GM12878 (cell line): ENCODE data around the gene KCTD19. TPM values are rescaled to one million over a fixed set of nuclear protein-coding genes. Genes with fewer than 3 reads are reported as not detected.

ENCODE experiments used
- ATAC-seq: fragments of 200-7000 bp; cut with Tn5 transposase; 3 replicates; pipeline ENCODE4 v1.9.1; 2020; ENCODE audit warnings: mild to moderate bottlenecking, moderate library complexity
- BruUV-seq: library from RNA; stranded (reverse); fragments of 400-500 nt; replicated peaks from 2 replicates; lab custom pipeline; 2021; lab: Mats Ljungman, UMichigan
- CTCF ChIA-PET: fragments of 300-600 bp; sonication (Branson Sonifier 250); formaldehyde crosslinking; extraction: SDS; loops from one replicate; lab custom pipeline; 2021; ENCODE audit warnings: inconsistent platforms; lab: Yijun Ruan, JAX
- POLR2A ChIA-PET: fragments of 350-600 bp; formaldehyde crosslinking; extraction: SDS; loops from one replicate; lab custom pipeline; 2021; ENCODE audit warnings: inconsistent platforms; lab: Charles Lee
- RAD21 ChIA-PET: fragments of 300-600 bp; sonication (Branson Sonifier 250); formaldehyde crosslinking; loops from one replicate; lab custom pipeline; 2023; ENCODE audit warnings: antibody characterized with exemption; ENCODE audit not compliant: unreplicated experiment; lab: Charles Lee
- SMC1A ChIA-PET: fragments of 300-600 bp; sonication (Branson Sonifier 250); formaldehyde crosslinking; loops from one replicate; lab custom pipeline; 2023; ENCODE audit not compliant: unreplicated experiment, uncharacterized antibody; lab: Charles Lee
- DNase-seq: peaks from one replicate; pipeline ENCODE4 v3.0.0-alpha.2; 2011; ENCODE audit warnings: low read depth, low spot score
- FAIRE-seq: peaks from 3 replicates; lab custom pipeline; 2011; peaks lifted over from hg19 to GRCh38; lab: Jason Lieb, UNC
- H2AFZ ChIP-seq: 2 replicates; pipeline ENCODE4 v1.6.0; 2011; ENCODE audit warnings: low read depth, low read length, control low read depth; ENCODE audit not compliant: control insufficient read depth
- H3K27ac ChIP-seq: 2 replicates; pipeline ENCODE4 v1.5.1; 2011; ENCODE audit warnings: control low read depth; ENCODE audit not compliant: control insufficient read depth, insufficient read depth
- H3K27me3 ChIP-seq, 2 experiments: replicated peaks in 1 of 2; 2 replicates each; pipeline versions ENCODE4 v1.6.0 to v1.6.1; 2011; ENCODE audit warnings: low read length in 1 of 2; ENCODE audit not compliant: control insufficient read depth in 2 of 2, insufficient read depth in 2 of 2
- H3K36me3 ChIP-seq, 2 experiments: 2 replicates each; pipeline ENCODE4 v1.5.1; 2011; ENCODE audit warnings: low read length in 1 of 2; ENCODE audit not compliant: control insufficient read depth in 2 of 2, insufficient read depth in 2 of 2
- H3K4me1 ChIP-seq: 2 replicates; pipeline ENCODE4 v1.6.1; 2011; ENCODE audit warnings: mild to moderate bottlenecking, low read length, moderate library complexity, mixed read lengths; ENCODE audit not compliant: control insufficient read depth, insufficient read depth
- H3K4me2 ChIP-seq: 2 replicates; pipeline ENCODE4 v1.6.0; 2011; ENCODE audit warnings: control low read depth; ENCODE audit not compliant: control insufficient read depth, insufficient read depth
- H3K4me3 ChIP-seq: fragments of 200-600 bp; sonication (generic); 2 replicates; pipeline ENCODE4 v1.5.1; 2016
- H3K79me2 ChIP-seq: 2 replicates; pipeline ENCODE4 v1.6.0; 2011; ENCODE audit warnings: low read length; ENCODE audit not compliant: control insufficient read depth, insufficient read depth
- H3K9ac ChIP-seq: 2 replicates; pipeline ENCODE4 v1.8.0; 2011; ENCODE audit warnings: low read length, control low read depth, mixed read lengths; ENCODE audit not compliant: control insufficient read depth, insufficient read depth
- H3K9me3 ChIP-seq: replicated peaks from 3 replicates; pipeline ENCODE4 v1.5.1; 2011; ENCODE audit warnings: mild to moderate bottlenecking, low read length; ENCODE audit not compliant: control insufficient read depth, insufficient read depth
- H4K20me1 ChIP-seq: 2 replicates; pipeline ENCODE4 v1.6.0; 2011; ENCODE audit not compliant: control insufficient read depth, insufficient read depth
- ATF2 ChIP-seq: IDR thresholded peaks from 2 replicates; pipeline ENCODE4 v1.6.1; 2012; ENCODE audit warnings: low read length, inconsistent platforms
- CBX5 ChIP-seq: sonication (generic); IDR thresholded peaks from 2 replicates; pipeline ENCODE4 v1.6.1; 2016; ENCODE audit warnings: low read depth, moderate library complexity, mild to moderate bottlenecking, inconsistent platforms
- CTCF ChIP-seq, 3 experiments: IDR thresholded peaks in 2 of 3; conservative IDR thresholded peaks in 1 of 3; 2 replicates each; pipeline ENCODE4 v1.5.1; 2011; ENCODE audit warnings: low read depth in 3 of 3, low read length in 3 of 3, mild to moderate bottlenecking in 3 of 3, control low read depth in 2 of 3, moderate library complexity in 2 of 3, inconsistent platforms in 1 of 3, mixed read lengths in 1 of 3; ENCODE audit not compliant: control insufficient read depth in 2 of 3, insufficient read depth in 1 of 3; ENCODE audit errors: extremely low read depth in 1 of 3
- LARP7 ChIP-seq: fragments of 450-650 bp; IDR thresholded peaks from 2 replicates; pipeline ENCODE4 v1.6.1; 2017; ENCODE audit warnings: mild to moderate bottlenecking
- MEF2A ChIP-seq: IDR thresholded peaks from 2 replicates; pipeline ENCODE4 v1.6.1; 2011; ENCODE audit warnings: low read depth, mild to moderate bottlenecking, low read length, moderate library complexity; ENCODE audit not compliant: insufficient read depth
- NFXL1 ChIP-seq: fragments of 450-650 bp; IDR thresholded peaks from 2 replicates; pipeline ENCODE4 v1.6.1; 2017; ENCODE audit warnings: antibody characterized with exemption, mild to moderate bottlenecking, borderline replicate concordance
- POLR2A ChIP-seq: IDR thresholded peaks from 2 replicates; pipeline ENCODE4 v1.6.1; 2011; ENCODE audit warnings: low read depth, mild to moderate bottlenecking, low read length
- RAD51 ChIP-seq: fragments of 450-650 bp; IDR thresholded peaks from 2 replicates; pipeline ENCODE4 v1.6.1; 2016; ENCODE audit warnings: moderate library complexity, mild to moderate bottlenecking, inconsistent platforms
- RB1 ChIP-seq: fragments of 450-650 bp; formaldehyde crosslinking; IDR thresholded peaks from 2 replicates; pipeline ENCODE4 v1.6.1; 2017; ENCODE audit warnings: mild to moderate bottlenecking, borderline replicate concordance
- RBBP5 ChIP-seq: fragments of 200-600 bp; sonication (generic); conservative IDR thresholded peaks from 2 replicates; pipeline ENCODE4 v1.6.1; 2016
- SKIL ChIP-seq: fragments of 450-650 bp; IDR thresholded peaks from 2 replicates; pipeline ENCODE4 v1.6.1; 2017; ENCODE audit warnings: mild to moderate bottlenecking, low read depth, inconsistent platforms; ENCODE audit not compliant: poor library complexity, severe bottlenecking
- SMARCA5 ChIP-seq: fragments of 450-650 bp; IDR thresholded peaks from 2 replicates; pipeline ENCODE4 v1.6.1; 2017; ENCODE audit warnings: mild to moderate bottlenecking
- SPI1 ChIP-seq: IDR thresholded peaks from 2 replicates; pipeline ENCODE4 v1.6.1; 2011; ENCODE audit warnings: low read depth, mild to moderate bottlenecking, low read length, moderate library complexity, borderline replicate concordance; ENCODE audit not compliant: insufficient read depth
- USF1 ChIP-seq: IDR thresholded peaks from 2 replicates; pipeline ENCODE4 v1.6.1; 2011; ENCODE audit warnings: borderline replicate concordance, low read depth, mild to moderate bottlenecking, moderate library complexity, mixed read lengths, low read length; ENCODE audit not compliant: insufficient read depth; ENCODE audit errors: extremely low read length
- WRNIP1 ChIP-seq: IDR thresholded peaks from 2 replicates; pipeline ENCODE4 v1.6.1; 2011; ENCODE audit warnings: low read depth, low read length, improper control_type of control experiment, borderline replicate concordance
- ZNF207 ChIP-seq: fragments of 450-650 bp; IDR thresholded peaks from 2 replicates; pipeline ENCODE4 v1.6.1; 2014; ENCODE audit warnings: antibody characterized with exemption, mild to moderate bottlenecking, borderline replicate concordance
- ZNF622 ChIP-seq: fragments of 450-650 bp; IDR thresholded peaks from 2 replicates; pipeline ENCODE4 v1.6.1; 2017; ENCODE audit warnings: mild to moderate bottlenecking, inconsistent platforms
- WGBS: methylation state at CpG from one replicate; pipeline ENCODE4 v1.1.6; 2016; ENCODE audit warnings: low lambda C conversion rate; ENCODE audit not compliant: insufficient replicate concordance, insufficient coverage; ENCODE audit errors: missing lambda C conversion rate; 5-methylcytosine and 5-hydroxymethylcytosine counted together
- in situ Hi-C: fragments of 300-500 bp; cut with MboI; formaldehyde crosslinking; loops from 9 replicates; pipeline ENCODE4 v1.14.3; 2018; ENCODE audit warnings: mixed read lengths
- intact Hi-C: fragments of 100-400 bp; cut with micrococcal nuclease; formaldehyde crosslinking; loops from one replicate; pipeline ENCODE4 v1.14.2; 2022; ENCODE audit not compliant: unreplicated experiment
- polyA plus RNA-seq, 11 experiments: library from polyadenylated mRNA; depleted of rRNA in 4 of 11; unstranded in 6 of 11; stranded (reverse) in 5 of 11; fragments of >200 nt; fragmentation: Nextera tagmentation in 4 of 11; fragmentation: Illumina TruSeq in 1 of 11; extraction: Ambion mirVana in 4 of 11; extraction: Trizol in 1 of 11; gene quantifications; 1 replicate in 1 of 11; 2 replicates in 10 of 11; pipeline versions ENCODE4 v1.2.1 to v1.2.3, GENCODE V29; 2011 to 2016; ENCODE audit warnings: inconsistent platforms in 2 of 11, missing spikeins in 2 of 11, low read depth in 1 of 11
- total RNA-seq, 4 experiments: library from RNA; depleted of rRNA in 3 of 4; stranded (reverse); fragments of >200 nt in 3 of 4; fragmentation: Illumina TruSeq in 1 of 4; extraction: Trizol in 1 of 4; gene quantifications; 2 replicates each; pipeline versions ENCODE4 v1.2.1 to v1.2.3, GENCODE V29; 2013 to 2021

Gene KCTD19
- total and polyA plus RNA-seq, 10 of the 15 experiments (the other 5 are each of a cell fraction or from before 2014, with no cell fraction given): 1.6 to 8.9 (median 3.9) TPM

GRCh38 chr16:67248401-67249177 is 78.0 kb downstream of the KCTD19 start, which contains the start of gene SLC9A5:
SLC9A5 (plus strand) TSS chr16:67248979; CDS start chr16:67249015, 36 bp downstream.
- WGBS: 2% methylated on average over 52 of the region's 75 CpGs
- in situ Hi-C loops (no loop called here), intact Hi-C loops (no loop called here)
- no peaks in the 10 kb centered on the region for H4K20me1 ChIP-seq
- ATAC-seq (no peak), DNase-seq (no peak), FAIRE-seq (no peak)
- peak within 1 kb of the TSS; percentile 66 for H3K9ac ChIP-seq
- peak within 1 kb of the TSS; percentile 92 for H3K4me2 ChIP-seq
- H3K4me1 ChIP-seq: peaks cover 30% of the 10 kb centered on the region
- peak within 1 kb of the TSS; percentile 83 for H2AFZ ChIP-seq
- no peaks in the 10 kb centered on the region; a peak in 1 of 4 replicates for H3K27me3 ChIP-seq
- ChIA-PET RAD21 (interaction anchor here (1.3 to 1.9 kb wide), 3 partner anchors 12 to 90 kb away, joined by 3 to 10 read pairs (median 8); no protein-coding TSS in a partner anchor), CTCF (interaction anchor here (1.1 to 4.9 kb wide), 5 partner anchors 12 to 91 kb away, joined by 3 to 29 read pairs (median 6); partner anchors contain the start of genes PLEKHG4 and TMEM208), SMC1A (interaction anchor here (1.7 to 4.1 kb wide), 3 partner anchors 12 to 21 kb away, joined by 6 to 21 read pairs (median 7); partner anchors contain the start of gene TMEM208), POLR2A (interaction anchor here (1.3 to 8.0 kb wide), 2 partner anchors 12 to 22 kb away, joined by 4 to 100 read pairs; partner anchors contain the start of gene TMEM208)
- H3K9me3 ChIP-seq: no peaks in the 10 kb centered on the region
- BruUV-seq: no TSS peak
- peaks cover 24% of the 10 kb centered on the region for H3K79me2 ChIP-seq
- H3K36me3 ChIP-seq: no peaks in the 10 kb centered on the region
- no peak within 1 kb of the TSS for H3K27ac ChIP-seq
- H3K4me3 ChIP-seq: peak within 1 kb of the TSS; percentile 80
- TF ChIP-seq CBX5: no peak
- no peak for TF ChIP-seq SKIL
- TF ChIP-seq ZNF622: no peak
- peak; percentile 57; the same call in 1 of the 2 replicates for TF ChIP-seq RB1
- TF ChIP-seq SMARCA5: peak; percentile 76
- no peak for TF ChIP-seq RBBP5
- TF ChIP-seq USF1: peak; percentile 83
- TF ChIP-seq WRNIP1: no peak
- peak; percentile 32; the same call in 1 of the 2 replicates for TF ChIP-seq RAD51
- TF ChIP-seq ATF2: no peak
- no peak for TF ChIP-seq ZNF207
- no peak for TF ChIP-seq SPI1
- TF ChIP-seq MEF2A: no peak
- peak; percentile 15 for TF ChIP-seq POLR2A
- TF ChIP-seq NFXL1: no peak
- peak; percentile 82 for TF ChIP-seq LARP7
- peak in 2 of 3 experiments; percentile 3 to 24; a peak in 1 of 6 replicates for TF ChIP-seq CTCF (IDR thresholded peaks at IDR 0.05 in 2 of 3, conservative IDR thresholded peaks at IDR 0.05 in 1 of 3; ENCODE audit: control insufficient read depth in 2 of 3, extremely low read depth in 1 of 3, insufficient read depth in 1 of 3, low read depth in 3 of 3, low read length in 3 of 3)
